Measurements from ENCODE around the gene C1QTNF1.
"Not testable (repeated sequence)": the region's sequence is repeated elsewhere in the genome, so short reads cannot be mapped to it uniquely, and the experiment has no call there.

Gene C1QTNF1

DNA sequence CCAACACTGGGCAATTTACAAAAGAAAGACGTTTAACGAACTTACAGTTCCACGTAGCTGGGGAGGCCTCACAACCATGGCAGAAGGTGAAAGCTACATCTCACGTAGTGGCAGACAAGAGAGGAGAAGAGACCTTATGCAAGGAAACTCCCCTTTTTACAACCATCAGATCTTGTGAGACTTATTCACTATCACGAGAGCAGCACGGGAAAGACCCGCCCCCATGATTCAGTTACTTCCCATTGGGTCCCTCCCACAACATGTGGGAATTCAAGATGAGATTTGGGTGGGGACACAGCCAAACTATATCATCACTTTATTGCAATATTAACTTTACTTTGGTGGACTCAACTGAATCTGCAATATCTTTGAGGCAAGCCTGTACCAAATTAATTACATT lies 38.7 kb downstream of the C1QTNF1 start:
- DNase-seq: no peak

DNA sequence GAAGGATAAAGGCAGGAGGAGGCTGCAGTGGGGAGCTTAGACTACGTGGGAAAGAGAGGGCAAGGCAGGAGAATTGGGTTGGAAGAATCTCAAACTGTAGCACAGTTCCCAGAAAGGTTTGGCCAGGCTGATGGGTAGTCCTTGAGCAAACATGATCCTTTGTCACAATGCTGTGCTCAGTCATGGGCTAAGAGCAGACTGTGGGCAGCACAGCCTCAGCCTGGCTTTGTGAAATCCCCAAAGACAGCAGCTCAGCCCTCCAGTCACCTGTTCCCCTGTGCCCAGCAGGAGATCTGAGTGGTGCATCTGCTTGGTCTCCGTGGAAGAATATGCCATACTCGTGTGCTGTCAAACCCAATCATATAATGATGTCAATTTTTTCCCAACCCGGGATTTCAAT lies 40.1 kb downstream of the C1QTNF1 start:
- no peak for DNase-seq

DNA sequence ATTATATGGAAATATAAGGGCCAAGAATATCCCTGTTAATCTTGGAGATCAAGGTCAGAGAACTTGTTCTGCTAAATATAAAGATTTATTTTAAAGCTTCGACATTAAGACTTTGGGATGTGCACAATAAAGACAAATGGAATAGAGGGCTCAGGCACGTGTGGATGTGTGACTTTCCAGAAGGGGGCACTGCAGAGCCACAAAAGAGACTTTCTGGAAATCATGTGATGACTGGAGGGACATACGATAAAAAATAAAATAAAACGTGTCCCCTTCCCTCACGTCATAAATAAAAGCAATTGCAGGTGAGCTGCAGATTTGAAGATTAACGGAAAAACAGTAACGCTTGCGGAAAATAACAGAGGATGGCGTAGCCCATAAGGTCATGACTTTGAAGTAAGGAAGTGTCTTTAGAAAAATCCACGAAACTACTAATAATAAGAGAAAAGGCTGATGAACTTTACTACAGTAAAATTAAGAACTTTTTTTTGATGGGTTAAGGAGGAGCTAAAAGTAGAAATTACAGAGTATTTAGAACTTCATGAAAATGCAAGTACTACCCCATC lies 41.2 kb downstream of the C1QTNF1 start:
- peak; percentile 61 for DNase-seq

DNA sequence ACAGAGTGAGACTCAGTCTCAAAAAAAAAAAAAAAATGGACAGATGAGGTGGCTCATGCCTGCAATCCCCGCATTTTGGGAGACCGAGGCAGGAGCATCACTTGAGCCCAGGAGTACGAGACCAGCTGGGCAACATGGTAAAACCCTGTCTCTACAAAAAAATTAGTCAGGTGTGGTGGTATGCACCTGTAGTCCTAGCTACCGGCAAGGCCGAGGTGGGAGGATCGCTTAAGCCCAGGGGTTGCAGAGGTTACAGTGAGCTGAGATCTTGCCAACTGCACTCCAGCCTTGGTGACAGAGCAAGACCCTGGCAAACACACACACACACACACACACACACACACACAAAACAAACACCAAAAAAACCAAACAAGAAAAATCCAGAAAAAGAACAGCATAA lies 43.0 kb downstream of the C1QTNF1 start:
- DNase-seq: no peak

DNA sequence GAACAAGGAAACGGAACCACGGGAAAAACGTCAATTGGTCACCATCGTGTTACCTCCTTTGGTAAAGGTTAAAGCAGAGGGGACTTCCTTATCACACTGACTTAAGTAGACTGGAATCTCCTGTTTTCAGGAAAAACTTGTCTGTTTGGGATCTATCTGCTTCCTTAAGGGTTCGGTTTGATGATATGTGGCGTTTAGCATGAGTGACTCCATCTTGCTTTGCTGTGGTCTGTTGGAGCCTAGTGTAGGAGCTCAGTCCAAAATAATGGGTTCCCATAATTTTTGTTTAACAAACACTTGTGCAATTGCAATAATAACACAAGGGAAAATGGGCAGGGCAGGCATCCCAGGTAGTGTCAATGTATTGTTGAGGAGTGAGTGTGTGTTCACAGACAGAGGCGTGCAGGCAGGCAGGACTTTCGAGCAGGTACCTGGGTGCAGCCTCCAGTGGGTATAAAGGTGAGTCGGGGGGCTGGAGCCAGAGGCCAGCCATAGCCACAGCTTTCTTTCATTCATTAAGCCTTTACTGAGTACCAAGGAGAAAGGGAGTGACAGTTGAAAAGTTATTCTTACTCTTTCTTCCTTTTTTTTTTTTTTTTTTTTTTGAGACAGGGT lies 46.4 kb downstream of the C1QTNF1 start:
- DNase-seq: no peak

DNA sequence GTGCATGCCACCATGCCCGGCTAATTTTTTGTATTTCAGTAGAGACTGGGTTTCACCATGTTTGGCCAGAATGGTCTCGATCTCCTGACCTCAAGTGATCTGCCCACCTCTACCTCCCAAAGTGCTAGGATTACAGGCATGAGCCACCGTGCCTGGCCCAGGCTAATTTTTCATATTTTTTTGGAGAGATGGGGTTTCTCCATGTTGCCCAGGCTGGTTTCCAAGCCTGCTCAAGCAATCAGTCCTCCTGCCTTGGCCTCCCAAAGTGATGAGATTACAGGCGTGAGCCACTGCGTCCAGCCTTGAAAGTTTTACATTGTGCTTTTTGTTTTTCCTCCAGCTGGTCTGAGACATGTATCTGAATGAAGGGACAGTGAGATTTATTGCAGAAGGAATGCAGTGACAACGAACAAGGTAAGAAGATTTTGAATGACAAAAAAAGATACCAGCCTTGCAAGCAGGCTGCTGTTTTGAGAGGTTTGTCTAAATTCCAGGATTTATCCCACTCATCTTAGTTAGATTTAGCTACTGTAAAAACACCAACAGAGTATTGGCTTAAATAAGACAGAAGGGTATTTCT lies 47.3 kb downstream of the C1QTNF1 start:
- no peak for DNase-seq

DNA sequence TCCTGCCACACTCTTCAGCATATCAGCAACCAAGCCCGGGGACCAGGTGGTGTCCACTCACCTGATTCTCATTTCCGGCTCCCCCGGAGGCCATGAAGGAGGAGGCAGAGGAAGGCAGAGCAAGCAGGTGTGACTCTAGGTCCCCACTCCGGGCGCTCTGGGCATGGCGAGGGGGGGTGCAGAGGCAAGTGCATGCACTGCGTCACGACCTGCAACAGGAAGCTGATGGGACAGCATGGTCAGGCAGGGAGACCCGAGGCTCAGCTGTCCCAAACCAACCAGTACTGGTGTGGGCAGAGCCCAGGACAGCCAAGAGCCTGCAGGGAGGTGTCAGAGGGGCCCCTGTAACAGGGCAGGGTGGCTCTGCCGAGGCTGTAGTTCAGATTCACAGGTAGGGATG lies 48.6 kb downstream of the C1QTNF1 start:
- no peak for DNase-seq

DNA sequence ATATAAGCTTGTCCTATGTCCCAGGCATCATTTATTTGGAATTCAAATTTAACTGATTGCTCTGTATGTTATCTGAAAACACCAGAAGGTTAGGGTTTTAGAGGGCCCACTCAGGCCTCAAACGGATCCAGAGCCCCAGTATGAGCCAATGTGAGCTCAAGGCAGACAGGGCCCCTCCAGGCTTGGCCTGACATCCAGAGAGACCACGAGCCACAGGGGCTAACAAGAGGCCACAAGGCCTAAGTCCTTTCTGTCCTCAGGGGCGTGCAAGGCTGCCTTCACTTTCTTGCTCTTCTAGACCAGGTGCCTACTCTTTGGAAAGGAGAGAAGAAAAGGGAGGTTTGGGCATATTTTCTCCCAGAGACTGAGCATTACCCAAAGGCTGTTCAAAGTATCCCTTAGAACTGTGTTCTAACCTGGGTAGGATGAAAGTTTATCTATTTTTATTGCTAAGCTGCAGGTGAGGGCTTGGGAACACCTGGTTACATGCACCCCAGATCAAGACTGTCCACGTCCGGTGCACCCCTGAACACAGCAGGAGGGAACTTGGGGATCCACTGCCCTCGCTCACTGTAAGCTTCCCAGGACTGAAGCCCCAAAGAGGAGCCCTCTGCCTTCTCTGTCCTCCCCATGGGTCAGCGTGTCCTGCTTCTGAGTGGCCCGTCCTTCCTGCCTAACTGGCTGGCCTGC lies 49.2 kb downstream of the C1QTNF1 start:
- no peak for DNase-seq

DNA sequence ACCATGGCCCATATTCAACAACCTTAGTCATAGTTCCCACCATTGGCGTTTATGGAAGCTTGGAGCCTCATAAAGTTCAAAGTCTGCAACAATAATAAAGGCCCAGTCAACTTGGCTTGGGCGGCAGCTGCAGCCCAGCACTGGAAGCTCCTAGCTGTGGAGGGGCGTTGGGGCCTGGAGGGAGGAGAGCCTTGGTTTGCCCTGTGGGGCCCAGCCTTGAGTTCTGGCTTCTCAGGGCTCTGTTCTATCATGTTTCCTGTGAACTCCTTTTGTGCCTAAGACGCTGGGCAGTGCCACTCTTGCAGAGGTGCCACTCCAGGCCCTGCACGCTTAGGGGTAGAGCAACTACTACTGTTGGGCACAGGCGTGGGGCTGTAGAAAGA lies 49.7 kb downstream of the C1QTNF1 start:
- DNase-seq: no peak

DNA sequence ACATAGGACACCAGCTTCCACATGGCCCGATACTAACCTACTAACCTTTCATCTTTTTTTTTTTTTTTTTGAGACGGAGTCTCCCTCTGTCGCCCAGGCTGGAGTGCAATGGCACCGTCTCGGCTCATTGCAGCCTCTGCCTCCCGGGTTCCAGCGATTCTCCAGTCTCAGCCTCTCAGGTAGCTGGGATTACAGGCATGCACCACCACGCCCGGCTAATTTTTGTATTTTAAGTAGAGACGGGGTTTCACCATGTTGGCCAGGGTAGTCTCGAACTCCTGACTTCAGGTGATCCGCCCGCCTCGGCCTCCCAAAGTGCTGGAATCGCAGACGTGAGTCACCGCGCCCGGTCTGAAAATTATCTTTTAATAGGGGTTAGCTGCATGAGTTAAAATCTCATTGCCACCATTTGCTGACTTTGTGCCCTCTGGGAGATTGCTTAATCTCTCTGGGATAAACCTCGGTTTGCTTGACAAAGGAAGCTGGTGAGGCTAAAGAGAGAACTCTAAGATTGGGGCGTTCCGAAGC lies 50.2 kb downstream of the C1QTNF1 start:
- not testable (repeated sequence) for DNase-seq

DNA sequence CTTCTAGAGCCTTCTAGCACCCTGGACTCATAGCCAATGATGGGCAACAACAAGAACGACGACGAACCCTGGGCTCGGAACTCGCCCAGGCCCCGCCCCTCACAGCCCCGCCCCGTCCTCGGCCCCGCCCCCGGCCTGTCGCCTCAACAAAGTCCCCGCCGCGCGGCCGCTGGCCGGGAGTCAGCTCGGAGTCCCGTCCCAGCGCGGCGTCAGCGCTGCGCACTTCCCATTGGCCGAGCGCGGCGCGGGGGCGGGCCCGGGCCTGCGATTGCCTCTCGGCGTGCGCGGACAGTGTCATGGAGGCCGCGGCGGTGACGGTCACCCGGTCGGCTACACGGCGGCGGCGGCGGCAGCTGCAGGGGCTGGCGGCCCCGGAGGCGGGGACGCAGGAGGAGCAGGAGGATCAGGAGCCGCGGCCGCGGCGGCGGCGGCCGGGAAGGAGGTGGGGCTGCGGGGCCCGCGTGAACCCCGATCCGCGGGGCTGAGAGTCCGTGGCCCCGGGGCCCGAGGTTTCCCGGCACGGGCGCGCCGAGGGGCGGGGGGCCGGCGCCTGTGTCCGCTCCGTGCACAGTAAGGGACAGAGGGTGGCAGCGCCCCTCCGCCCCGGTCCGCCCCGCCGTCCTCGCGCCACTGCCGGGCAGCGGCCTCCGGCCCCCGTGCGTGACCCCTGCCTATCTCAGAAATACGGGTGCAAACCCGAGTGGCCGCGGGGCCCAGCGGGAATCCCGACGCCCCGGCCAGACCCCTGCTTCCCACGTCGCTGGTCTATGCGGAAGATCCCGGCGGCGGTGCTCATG lies 50.9 kb downstream of the C1QTNF1 start, which contains the start of gene ENGASE:
Gene ENGASE (plus strand): TSS at position 176 of the 797 bp plus-strand sequence. CDS start 121 bp downstream, at position 297.
- DNase-seq: peak; percentile 94

DNA sequence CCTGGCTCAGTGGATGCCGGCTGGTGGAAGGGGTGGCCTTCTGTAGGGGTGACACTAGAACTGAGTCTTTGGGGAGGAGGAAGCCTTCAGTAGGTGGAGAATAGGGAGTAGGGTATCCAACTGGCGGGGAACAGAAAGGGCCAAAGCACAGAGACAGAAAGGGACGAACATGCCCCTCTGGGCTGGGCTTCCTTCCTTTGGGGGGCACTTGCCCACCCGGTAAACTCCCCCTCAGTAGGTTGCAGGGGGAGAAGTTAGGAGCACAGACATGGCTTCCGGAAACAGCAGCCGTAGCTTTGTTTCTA lies 51.4 kb downstream of the C1QTNF1 start:
- DNase-seq: no peak

DNA sequence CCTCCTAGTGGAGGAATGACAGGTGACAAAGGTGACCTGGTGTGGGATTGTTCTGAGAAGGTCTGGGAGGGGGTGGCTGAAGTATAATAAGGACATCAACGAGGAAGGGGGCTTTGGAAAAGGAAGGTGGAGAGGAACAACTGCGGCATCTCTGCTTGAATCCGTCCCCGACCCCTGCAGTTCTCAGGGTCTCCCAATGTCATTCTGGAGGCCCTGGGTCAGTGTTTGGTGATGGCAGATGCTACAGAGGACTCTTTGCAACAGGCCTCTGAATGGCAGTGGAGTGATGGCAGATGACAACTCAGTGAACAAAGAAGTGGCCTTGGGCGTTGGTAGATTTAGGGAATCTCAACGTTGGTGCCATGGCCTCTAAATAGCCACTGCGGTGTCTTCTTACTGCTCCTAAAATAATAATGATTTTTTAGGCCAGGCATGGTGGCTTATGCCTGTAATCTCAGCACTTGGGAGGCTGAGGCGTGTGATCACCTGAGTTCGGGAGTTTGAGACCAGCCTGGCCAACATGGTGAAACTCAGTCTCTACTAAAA lies 52.0 kb downstream of the C1QTNF1 start:
- DNase-seq: no peak

DNA sequence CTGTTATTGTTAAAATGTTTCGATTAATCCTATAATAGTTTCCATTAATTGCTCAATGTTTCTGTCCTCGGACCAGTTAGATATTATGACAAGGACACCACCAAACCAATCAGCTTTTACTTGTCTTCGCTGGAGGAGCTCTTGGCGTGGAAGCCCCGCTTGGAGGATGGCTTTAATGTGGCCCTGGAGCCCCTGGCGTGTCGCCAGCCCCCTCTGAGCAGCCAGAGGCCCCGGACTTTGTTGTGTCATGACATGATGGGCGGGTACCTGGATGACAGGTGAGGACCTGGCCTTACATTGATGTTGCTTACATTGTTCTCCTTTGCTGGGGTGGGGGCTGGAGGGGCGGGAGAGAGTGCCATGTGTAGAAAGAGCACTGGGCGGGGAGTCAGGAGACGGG lies 53.6 kb downstream of the C1QTNF1 start:
- no peak for DNase-seq

DNA sequence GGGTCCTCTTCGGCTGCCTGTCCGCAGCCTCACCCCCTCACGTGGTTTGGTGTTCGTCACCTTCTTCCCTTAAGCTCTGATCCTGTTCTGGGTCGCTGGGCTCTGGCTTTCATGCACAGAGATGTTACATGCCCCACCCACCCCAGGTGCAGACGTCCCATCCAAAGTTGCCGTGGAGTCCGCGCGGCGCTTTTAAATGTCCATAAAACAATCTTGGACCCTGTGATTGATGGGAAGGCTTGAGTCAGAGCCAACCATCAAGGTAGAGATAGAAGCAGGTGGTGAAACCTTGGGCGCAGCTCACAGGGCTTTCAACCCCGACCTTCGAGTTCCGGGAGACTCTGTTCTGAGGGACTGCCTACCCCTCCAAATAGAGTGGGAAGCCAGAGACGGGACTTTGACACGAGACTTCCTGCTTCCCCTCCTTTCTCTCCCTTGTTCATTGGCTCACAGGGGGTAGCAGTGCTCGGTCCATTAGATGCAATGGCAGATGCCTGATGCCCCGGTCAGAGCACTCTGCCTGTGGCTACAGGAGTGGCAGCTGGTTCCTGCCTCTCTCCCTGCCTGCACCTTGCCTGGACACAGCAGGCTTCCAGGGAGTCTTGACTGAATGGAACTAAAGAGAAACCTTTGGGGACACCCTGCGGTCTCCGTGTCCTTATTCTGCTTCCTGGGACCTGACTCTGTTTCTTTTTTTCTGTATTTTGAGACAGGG lies 54.7 kb downstream of the C1QTNF1 start:
- no peak for DNase-seq

DNA sequence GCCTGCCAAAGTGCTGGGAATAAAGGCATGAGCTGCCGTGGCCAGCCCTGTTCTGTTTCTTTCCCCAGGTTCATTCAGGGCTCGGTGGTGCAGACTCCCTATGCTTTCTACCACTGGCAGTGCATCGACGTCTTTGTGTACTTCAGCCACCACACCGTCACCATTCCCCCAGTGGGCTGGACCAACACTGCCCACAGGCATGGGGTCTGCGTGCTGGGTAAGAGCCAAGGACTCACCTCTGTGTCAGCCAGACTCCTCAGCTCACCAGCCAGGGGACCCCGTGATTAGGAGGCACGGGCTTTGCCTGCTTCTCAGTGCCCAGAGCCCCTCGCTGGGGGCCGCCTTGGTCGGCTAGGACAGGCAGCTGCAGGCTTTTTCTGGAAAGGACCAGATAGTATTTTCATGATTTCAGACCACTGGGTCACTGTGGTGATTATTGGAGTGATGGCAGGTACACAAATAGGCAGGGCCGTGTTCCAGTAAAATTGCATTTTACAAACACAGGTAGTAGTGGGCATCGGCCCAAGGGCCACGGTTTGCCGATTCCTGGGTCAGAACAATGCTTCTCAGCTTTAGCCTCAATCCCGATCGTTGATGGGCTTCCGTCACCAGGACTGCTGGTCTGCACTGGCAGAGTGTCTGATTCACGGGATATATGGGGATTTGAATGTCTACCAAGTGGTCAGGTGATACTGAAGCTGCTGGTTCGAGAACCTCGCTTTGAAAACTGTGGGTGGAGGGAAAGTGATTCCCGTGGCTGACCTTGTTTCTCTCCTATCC lies 55.6 kb downstream of the C1QTNF1 start:
- DNase-seq: no peak

DNA sequence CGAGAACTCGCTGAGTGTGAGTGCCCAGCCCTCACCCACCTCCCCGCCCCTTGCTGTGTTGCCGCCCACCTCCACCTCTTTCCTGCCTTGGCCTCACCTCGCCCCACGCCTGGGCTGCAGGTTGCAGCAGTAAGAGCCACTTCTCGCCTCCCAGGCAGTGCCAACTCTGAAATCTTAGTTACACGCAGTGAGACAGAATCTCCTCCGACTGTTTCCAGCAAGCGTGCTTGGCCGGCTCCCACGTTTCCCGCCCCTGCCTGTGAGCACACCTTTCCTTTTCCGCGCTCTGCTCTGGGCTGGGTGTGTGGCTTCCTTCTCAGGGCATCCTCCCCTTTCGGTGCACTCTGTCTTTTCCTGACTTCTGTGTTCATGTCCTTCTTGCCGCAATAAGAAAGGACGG lies 56.4 kb downstream of the C1QTNF1 start:
- no peak for DNase-seq

DNA sequence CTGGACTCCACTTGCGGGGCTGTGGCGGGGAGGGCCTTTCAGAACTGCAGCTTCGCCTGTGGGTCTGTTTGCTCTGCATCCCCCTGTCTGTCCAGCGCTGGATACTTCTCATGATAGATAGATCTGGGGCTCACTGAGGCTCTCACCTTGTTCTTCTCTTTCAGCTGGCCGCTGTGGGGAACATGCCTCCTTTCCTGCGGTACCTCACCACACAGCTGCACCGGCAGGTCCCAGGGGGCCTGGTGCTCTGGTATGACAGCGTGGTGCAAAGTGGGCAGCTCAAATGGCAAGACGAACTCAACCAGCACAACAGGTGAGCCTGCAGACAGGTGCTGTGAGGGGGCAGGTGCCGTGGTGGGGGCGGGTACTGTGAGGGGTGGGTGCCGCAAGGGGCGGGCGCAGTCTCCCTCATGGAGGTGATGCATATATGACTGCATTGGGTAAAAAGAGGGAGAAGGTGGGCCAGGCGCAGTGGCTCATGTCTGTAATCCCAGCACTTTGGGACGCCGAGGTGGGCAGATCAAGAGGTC lies 56.9 kb downstream of the C1QTNF1 start:
- no peak for DNase-seq

DNA sequence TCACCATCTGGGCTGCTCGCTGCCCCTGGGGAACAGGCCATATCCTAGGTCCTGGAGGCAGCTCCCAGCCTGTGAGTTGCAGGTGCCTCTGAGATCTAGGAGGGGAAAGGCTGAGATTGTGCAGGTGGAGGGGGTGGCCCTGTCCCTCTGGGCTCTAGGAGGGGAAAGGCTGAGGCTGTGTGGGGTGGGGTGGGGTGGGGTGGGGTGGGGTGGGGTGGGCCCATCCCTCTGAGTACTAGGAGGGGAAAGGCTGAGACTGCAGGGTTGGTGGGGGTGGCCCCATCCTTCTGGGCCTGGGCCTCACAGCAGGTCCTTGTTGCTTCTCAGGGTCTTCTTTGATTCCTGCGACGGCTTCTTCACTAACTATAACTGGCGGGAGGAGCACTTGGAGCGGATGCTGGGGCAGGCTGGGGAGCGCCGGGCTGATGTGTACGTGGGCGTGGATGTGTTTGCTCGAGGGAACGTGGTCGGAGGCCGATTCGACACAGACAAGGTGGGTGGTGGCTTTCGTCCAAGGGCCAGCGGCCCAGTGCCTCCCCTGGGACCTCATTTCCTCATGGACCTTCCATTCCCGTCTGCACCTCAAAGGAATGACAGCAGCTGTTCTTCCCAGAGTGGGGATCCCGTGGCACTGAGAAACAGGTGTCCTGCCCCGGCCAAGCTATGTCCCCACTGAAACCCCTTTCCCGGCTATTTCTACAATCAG lies 57.8 kb downstream of the C1QTNF1 start:
- no peak for DNase-seq

All from CD4-positive, alpha-beta T cell treated with Interleukin-15 for 1 hour (primary cell).